H1 (cell line): ENCODE results near the gene TOMM40. TPM values are rescaled to one million over a fixed set of nuclear protein-coding genes. Genes with fewer than 3 reads are reported as not detected.

Source experiments
- EZH2 ChIP-seq: fragments of 200-600 bp; sonication (generic); IDR thresholded peaks from 2 replicates; pipeline ENCODE4 v1.7.1; 2012; ENCODE audit warnings: low read depth, mild to moderate bottlenecking, moderate library complexity, low read length, inconsistent platforms; ENCODE audit not compliant: severe bottlenecking
- RAD21 ChIP-seq, 2 experiments: IDR thresholded peaks in 1 of 2; conservative IDR thresholded peaks in 1 of 2; 2 replicates each; pipeline ENCODE4 v1.6.1; 2011; ENCODE audit warnings: low read depth in 2 of 2, low read length in 2 of 2, improper control_type of control experiment in 1 of 2, inconsistent platforms in 1 of 2, mild to moderate bottlenecking in 1 of 2, moderate library complexity in 1 of 2
- RFX5 ChIP-seq: IDR thresholded peaks from 2 replicates; pipeline ENCODE4 v1.6.1; 2011; ENCODE audit warnings: low read depth, low read length, improper control_type of control experiment, borderline replicate concordance
- RNF2 ChIP-seq: fragments of 200-900, 300-1000 bp; sonication (generic); IDR thresholded peaks from 2 replicates; pipeline ENCODE4 v1.7.1; 2016; ENCODE audit warnings: borderline replicate concordance, low read depth, mild to moderate bottlenecking, antibody characterized with exemption, low read length; ENCODE audit not compliant: poor library complexity, severe bottlenecking; ENCODE audit errors: missing control alignments
- polyA plus RNA-seq, 7 experiments: library from polyadenylated mRNA; depleted of rRNA in 3 of 7; stranded (reverse) in 5 of 7; unstranded in 2 of 7; fragments of >200 nt in 5 of 7; fragments of 200-250 nt in 2 of 7; gene quantifications; 1 replicate in 5 of 7; 2 replicates in 1 of 7; 4 replicates in 1 of 7; pipeline versions ENCODE4 v1.2.1 to v1.2.3, GENCODE V29; 2011 to 2013; ENCODE audit warnings: missing spikeins in 2 of 7, mixed read lengths in 2 of 7
- total RNA-seq: library from RNA; stranded (reverse); fragmentation: NEBNext Ultra II Directional; extraction: Animal tissue kit (Norgen Biotek cat#: 25700); gene quantifications from 2 replicates; pipeline ENCODE4 v1.2.1, GENCODE V29; 2021

Gene TOMM40
- total and polyA plus RNA-seq, 2 of the 8 experiments (the other 6 are each of a cell fraction or from before 2014, with no cell fraction given) = 154 to 179 TPM

DNA sequence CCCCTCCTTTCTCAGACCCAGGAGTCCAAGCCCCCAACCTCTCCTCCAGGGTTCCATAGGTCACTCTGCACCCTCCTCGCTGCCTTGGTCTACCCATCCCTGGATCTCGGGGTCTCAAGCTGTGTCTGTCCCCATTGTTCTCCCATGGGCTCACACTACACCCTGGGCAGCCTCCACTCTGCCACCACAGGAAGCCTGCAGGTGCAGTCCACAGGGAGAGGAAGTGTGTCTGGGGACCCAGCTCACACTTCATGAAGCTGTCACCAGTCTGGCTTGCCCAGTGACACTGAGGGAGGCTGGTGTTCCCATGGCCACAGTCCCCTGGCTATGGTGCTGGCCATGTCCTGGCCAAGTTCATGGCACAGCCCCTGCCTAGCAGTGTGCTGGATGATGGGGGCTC, 39.6 kb upstream of the TOMM40 start (continued):
- TF ChIP-seq RNF2 (no peak), RAD21 (IDR thresholded peaks at IDR 0.05 in 1 of 2, conservative IDR thresholded peaks at IDR 0.05 in 1 of 2; ENCODE audit: low read depth in 2 of 2, low read length in 2 of 2) (no peak), EZH2 (no peak), RFX5 (no peak)
